DOHH2 (cell line): ENCODE results near the gene ZNF697.

Experiments
- CTCF ChIP-seq: fragments of 200-600 bp; sonication (generic); IDR thresholded peaks from one replicate; pipeline ENCODE4 v1.5.1; 2014; ENCODE audit warnings: antibody characterized with exemption, mild to moderate bottlenecking, low read depth, low read length; ENCODE audit not compliant: poor library complexity, severe bottlenecking
- EZH2phosphoT487 ChIP-seq: fragments of 200-600 bp; sonication (generic); IDR thresholded peaks from 2 replicates; pipeline ENCODE4 v1.6.1; 2017; ENCODE audit warnings: borderline replicate concordance, mild to moderate bottlenecking, antibody characterized with exemption, low read length, moderate library complexity, mixed read lengths

- TF ChIP-seq CTCF = no peak
- TF ChIP-seq EZH2phosphoT487 = no peak
Observed at GRCh38 chr1:119603695-119604094, 44.4 kb downstream of the ZNF697 start.
